GM19238 (cell line): Measurements from ENCODE around the gene ZMAT5.

Experiments
- DNase-seq: peaks from one replicate; pipeline ENCODE4 v3.0.0; 2011; ENCODE audit warnings: low spot score; ENCODE audit not compliant: insufficient read length

ZMAT5 gene

GRCh38 chr22:29766632-29767170 lies at the start of gene ZMAT5:
Gene ZMAT5, minus strand, starts transcription at chr22:29767007. Its CDS starts 18,463 bp downstream, at chr22:29748544.
- DNase-seq: peak; percentile 98

- no peak for DNase-seq
These were observed 49.7 kb upstream of the ZMAT5 start for GRCh38 chr22:29816539-29816938.

- DNase-seq: no peak
These were observed 49.3 kb upstream of the ZMAT5 start for GRCh38 chr22:29816128-29816527.

- DNase-seq: no peak
These were observed 48.8 kb upstream of the ZMAT5 start for GRCh38 chr22:29815580-29815979.

- no peak for DNase-seq
These were observed 47.2 kb upstream of the ZMAT5 start for GRCh38 chr22:29814003-29814402.

GRCh38 chr22:29813563-29813962 lies 46.8 kb upstream of the ZMAT5 start:
- DNase-seq: no peak

- DNase-seq: no peak
These were observed 46.3 kb upstream of the ZMAT5 start for GRCh38 chr22:29813126-29813525.

- DNase-seq: no peak
These were observed 44.6 kb upstream of the ZMAT5 start for GRCh38 chr22:29811377-29811776.

- DNase-seq: no peak
These were observed 43.4 kb upstream of the ZMAT5 start for GRCh38 chr22:29810216-29810615.

- no peak for DNase-seq
These were observed 39.4 kb upstream of the ZMAT5 start for GRCh38 chr22:29806196-29806595.

GRCh38 chr22:29804985-29805384 lies 38.2 kb upstream of the ZMAT5 start:
- no peak for DNase-seq

GRCh38 chr22:29803190-29803589 lies 36.4 kb upstream of the ZMAT5 start:
- no peak for DNase-seq

- no peak for DNase-seq
These were observed 35.0 kb upstream of the ZMAT5 start for GRCh38 chr22:29801796-29802195.

GRCh38 chr22:29801153-29801552 lies 34.3 kb upstream of the ZMAT5 start:
- DNase-seq: no peak

GRCh38 chr22:29799217-29799680 lies 32.4 kb upstream of the ZMAT5 start:
- DNase-seq: no peak

GRCh38 chr22:29798801-29799200 lies 32.0 kb upstream of the ZMAT5 start:
- no peak for DNase-seq

- DNase-seq: no peak
These were observed 31.5 kb upstream of the ZMAT5 start for GRCh38 chr22:29798318-29798717.

- peak; percentile 18 for DNase-seq
These were observed 30.5 kb upstream of the ZMAT5 start for GRCh38 chr22:29797351-29797750.

GRCh38 chr22:29795663-29796062 lies 28.9 kb upstream of the ZMAT5 start:
- no peak for DNase-seq

- no peak for DNase-seq
These were observed 26.6 kb upstream of the ZMAT5 start for GRCh38 chr22:29793396-29793795.

- no peak for DNase-seq
These were observed 23.3 kb upstream of the ZMAT5 start for GRCh38 chr22:29790061-29790460.

- DNase-seq: no peak
These were observed 21.8 kb upstream of the ZMAT5 start for GRCh38 chr22:29788339-29789279.
